Raji (cell line): ENCODE data around the gene DSCAML1.

Source experiments
- POLR2A ChIP-seq: IDR thresholded peaks from 2 replicates; pipeline ENCODE4 v1.6.1; 2011; ENCODE audit warnings: low read depth, low read length, control low read depth; ENCODE audit not compliant: insufficient read depth

The DSCAML1 gene

DNA sequence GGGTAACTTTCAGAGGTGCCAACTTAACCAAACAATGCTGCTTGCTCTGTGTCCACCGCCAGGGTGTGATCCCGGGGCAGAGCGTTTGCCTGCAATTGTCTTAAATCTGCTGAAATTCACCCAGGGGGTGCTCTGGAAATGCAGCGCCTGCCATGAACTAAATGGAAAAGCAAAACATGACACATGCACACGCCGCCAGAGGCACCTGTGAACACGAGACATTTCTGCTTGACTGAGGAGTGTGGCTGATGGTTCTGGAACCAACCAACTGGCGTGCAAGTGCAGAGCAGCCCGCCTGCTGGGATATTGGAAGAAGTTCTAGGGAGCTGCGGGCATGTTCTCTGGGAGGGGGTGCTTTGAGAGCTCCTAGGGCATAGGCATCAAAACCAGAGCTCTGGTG is 30.4 kb downstream of the DSCAML1 start:
- no peak for TF ChIP-seq POLR2A

DNA sequence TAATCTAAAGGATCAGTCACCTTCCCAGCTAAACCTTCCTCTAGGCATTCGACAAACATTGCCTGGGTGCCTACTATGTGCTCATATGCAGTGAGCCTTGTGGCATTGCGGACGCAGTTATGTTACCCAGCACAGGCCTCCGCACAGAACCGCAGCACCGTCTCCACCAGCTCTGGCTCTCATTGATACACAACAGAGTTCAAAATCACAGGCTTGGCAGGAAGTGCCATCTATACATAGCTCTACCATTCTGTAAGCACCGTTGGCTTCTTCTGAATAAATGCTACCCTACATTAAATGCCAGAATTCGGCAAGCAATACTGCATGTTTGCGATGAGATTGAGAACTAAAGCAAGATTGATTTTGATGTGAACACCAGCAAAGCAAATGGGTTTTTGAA is 31.0 kb downstream of the DSCAML1 start:
- no peak for TF ChIP-seq POLR2A

DNA sequence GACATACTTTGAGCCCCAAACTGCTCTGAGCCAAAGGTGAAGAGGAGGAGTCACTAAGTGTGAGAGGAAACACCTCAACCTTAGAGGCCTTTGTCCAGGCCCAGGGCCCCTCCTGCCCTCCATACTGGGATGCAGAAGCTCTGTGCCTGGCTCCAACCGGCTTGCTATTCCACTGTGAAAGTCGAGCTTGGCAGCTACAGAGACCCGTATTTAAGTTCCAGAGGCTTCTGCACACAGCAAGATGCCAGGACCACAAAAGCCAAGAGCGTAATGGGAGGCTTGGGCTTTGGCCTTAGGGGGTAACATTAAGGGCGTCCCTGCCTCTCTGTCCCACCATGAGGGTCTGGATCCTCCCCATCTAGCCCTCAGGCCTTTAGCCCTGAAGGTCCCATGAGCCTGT is 31.9 kb downstream of the DSCAML1 start:
- TF ChIP-seq POLR2A: no peak

DNA sequence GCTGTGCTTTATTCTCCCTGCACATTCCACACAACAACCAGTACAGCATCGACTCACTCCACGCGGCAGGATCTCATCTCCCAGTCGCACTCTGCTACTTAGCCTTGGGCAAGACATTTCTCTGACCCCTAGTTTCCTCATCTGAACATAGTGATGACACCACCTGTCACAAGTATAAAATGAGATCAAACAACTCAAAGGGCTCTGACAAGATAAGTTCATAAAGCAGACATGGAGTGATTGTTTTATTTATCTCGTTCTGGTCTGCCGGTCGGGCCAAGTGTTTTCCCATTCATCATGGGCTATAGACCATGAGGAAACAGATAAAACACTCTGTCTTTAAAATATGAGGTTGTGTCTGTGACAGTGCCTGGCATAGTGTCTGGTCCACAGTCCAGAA is 35.0 kb downstream of the DSCAML1 start:
- no peak for TF ChIP-seq POLR2A

DNA sequence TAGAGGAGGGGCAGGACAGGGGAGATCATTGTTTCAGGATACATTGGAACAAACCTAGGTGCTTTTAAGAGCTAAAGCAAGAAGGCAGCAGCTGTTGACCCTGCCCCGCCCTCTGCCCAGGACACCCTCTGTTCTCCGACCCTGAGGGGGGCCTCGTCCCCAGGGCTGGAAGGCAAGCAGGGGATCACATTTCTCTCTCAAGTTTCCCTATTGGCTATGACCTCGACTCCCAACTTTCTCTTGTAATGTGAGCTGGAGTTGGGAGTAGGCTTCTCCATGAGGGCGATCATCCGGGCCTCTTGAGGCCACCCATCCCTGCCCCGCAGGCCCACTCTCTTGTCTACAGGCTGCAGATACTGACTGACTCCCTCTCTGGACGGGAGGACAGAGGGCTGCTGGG is 37.7 kb downstream of the DSCAML1 start:
- no peak for TF ChIP-seq POLR2A

DNA sequence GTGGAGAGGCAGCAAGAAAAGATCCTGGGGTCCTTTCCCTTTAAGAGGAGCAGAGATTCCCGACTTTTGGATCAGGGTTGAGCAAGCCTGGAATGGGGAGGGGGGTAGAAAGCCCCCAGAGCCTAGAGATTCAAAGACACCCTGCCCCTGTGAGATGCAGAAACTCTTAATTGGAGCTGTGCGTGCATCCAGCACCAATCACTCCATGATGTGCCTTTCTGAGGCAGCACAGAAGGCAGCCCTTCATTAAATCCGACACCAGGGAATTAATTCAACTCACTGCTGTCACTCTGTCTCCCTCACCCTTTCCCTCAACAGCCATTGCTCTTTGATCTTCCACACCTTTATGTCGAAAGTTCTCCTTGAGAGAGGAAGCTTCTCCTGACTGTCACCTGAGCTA is 43.0 kb downstream of the DSCAML1 start:
- TF ChIP-seq POLR2A: no peak

DNA sequence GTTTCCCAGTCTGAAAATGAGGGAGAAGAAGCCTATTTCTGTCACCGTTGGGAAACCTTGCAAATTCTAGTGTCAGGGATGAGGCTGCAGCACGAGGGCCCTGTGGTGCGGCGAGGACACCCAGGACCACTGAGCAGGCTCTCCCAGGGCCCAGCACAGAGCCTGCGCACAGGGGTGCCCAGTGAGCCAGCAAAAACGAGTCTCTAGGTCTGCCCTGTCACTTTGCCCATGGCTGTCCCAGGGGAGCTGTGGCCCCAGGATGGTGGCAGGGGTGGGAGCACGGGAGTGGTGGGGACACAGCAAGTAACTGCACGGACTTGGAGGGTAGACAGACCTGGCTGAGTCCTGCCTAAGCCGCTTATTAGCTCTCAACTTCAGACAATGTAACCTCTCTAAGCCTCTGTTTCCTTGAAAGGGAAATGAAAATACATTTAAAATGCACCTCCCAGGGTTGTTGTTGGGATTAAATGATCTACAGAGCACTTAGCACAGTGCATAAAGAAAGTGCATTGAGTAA is 44.2 kb downstream of the DSCAML1 start:
- no peak for TF ChIP-seq POLR2A

DNA sequence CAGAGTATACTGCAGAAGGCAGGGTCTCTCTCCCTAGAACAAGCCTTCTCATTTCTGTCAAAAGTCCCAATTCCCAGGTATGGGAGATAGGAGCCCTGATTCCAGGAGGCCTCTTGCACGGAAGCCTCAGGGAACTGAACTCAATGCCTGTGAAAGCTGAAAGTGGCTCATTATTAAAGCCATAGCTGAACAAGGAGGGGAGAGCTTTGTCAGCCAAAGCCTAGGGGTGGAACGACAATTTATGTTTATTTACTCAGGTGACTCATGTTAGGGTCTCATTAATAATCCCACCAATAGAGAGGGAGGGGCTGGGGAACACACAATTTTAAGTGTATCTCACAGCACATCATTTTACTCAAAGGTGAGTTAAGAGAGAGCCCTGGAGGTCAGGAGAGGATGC is 44.9 kb downstream of the DSCAML1 start:
- no peak for TF ChIP-seq POLR2A

DNA sequence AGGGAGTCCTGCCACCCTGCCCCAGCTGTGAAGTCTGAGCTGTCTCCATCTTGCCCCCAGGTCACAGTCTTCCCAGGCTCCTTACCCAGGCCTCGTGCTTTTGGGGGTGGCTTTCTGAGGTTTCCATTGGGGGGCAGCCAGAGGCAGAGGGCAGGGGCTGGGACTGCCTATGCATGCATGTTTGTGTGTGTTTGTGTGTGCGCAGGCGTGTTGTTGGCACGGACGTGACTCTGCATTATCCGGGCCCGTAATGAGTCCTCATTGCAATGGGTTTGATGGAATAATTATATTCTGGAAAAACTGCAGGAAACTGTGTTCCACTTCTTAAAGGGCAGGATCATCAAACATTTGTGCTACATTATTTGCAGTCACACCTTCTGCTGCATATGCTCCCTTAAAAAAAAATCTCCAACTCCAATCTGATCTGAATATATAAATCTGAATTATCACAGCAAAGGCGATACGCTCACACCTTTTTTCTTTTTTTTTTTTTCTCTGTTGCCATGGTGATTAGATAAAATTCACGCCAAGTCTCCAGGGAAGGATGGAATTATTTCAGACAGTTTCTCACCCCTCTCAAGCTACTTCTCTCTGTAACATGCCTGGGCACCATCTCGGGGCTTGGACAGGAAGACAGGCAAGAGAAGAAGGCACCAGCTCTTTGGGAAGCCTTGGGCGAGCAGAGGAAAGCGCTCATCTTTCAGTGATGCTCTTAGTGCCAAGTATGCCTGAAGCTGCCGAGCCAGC is 45.9 kb downstream of the DSCAML1 start:
- no peak for TF ChIP-seq POLR2A

DNA sequence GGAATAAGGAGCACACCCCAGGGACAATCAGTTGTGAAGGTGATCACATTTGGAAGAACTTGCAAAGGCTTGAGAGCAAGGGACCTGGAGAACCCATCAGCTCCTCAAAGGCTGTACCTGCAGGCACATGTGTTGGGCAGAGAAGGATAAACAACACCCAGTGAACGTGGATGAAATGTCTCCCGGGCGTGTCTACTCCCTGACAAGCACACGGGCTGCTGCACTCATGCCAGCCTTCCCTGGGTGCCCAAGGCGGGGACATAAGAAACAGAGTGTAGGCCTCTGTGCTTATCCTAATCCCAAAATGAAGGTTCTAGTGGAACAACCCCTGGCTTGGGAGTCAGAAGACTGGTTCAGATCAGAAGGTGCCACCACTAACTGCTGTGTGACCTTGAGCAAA is 46.7 kb downstream of the DSCAML1 start:
- TF ChIP-seq POLR2A: no peak

DNA sequence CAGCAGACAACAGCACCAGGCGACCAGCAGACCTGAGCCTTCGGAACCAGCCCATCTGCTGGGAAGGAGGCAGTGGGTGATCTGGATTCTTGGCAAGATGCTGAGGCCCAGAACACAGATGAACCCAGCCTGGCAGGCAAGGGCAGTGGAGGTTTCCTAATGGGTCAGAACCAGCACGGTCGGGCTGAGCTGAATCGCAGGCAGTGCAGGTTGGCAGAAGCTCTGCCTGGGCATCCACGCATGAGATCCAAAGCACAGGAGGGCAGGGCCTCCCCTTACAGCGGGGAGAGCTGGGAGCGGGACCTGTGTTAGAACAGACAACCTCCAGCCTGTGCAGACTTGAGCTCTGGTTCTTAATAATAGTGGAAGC is 47.5 kb downstream of the DSCAML1 start:
- no peak for TF ChIP-seq POLR2A

DNA sequence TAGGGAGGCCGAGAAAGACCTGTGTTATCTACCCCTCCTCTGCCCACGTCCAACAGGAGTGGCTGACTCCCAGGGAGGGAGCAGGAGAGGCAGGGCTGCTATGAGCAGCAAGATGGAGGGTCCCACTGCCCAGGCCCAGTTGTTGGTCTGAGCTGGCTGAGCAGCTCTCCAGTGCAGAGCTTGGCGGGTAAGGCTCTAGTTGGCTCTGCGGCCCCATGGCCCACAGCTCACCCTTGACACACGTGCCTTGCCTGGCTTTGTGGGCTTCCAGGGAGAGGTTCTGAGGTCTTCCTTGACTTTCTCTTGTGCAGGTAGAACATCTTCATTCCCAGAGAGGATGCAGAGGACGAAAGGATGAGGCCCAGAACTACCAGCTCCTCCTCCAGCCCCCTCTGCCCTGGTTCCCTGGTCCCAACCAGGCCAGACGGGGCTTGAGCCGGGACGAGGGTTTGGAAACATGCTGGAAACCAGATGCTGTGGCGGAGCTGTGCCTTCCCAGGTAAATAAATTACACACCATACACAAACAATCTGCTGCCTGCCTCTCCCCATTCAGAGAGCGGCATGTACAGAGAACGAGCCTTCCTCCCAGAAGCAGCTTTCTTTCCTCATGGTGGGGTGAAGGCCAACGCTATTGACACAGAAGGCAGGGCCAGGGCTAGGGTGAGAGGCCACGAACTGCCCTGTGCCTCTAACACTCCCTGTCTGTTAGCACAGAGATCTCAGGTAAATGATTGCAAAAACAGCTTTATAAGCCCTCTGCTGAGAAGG is 48.1 kb downstream of the DSCAML1 start:
- no peak for TF ChIP-seq POLR2A

DNA sequence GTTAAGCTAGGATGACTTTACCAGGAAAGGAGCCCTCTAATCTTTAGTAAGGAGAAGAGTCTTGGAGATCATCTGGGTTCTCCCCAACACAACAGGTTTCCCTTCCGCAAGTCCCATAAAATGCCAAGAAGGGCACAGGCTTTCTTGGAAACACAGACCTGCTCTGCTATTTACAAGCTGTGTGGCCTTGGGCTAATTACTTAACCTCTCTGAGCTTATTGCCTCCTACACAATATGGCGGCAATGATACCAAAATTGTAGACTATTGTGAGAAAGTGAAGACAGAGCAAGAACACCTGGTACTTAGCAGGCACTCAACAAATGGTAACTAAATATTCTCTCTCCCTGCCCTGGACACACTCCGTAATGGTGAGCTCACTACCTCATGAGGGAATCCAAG is 49.1 kb downstream of the DSCAML1 start:
- TF ChIP-seq POLR2A: no peak

DNA sequence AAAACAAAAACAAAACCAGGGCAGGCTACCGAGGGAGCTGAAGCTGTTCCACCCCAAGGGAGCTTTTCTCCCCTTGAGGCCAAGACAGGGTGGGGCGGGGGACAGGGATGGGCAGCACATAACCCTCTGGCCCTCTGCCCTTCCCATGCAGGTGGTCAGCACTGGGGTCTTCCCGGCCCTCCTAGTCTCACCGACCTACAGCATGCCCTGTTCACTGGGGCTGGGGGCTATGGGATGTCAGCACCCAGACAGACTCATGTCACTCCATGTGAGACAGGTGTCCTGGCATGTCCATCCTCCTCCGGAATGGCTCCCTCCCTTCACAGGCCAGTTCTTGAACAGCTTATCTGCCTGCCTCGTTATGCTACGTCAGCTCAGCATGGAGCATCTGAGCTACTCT is 51.7 kb downstream of the DSCAML1 start:
- TF ChIP-seq POLR2A: no peak

DNA sequence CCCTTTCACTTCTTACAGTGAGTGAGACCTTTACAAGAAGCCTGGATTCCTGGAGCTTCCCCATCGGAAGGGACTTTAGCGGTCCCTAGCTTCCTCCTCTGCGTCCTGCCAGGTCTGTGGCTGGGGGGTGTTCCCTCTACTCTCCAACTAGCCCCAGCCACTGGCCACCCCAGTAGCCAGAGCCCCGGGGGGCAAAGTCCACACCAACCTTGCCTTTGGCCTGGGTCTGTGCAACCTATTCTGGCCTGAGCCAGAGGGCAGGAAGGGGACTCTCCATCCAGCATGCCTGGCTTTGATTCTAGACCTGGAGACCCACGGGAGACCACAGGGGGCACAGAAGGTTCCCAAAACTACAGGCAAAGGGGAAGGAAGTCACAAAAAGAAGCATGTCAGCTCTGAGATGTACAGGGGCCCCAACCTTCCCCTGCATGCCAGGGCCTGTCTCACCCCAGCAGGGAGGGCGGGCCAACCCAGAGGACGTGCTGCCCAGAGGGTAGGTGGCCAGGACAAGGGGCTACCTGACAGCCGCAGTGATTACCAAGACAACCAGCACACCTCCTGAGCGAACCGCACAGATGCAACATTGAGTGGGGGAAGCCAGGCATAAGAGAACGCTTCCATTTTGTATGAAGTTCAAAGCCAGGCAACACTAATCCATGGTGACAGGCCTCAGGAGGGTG is 52.4 kb downstream of the DSCAML1 start:
- TF ChIP-seq POLR2A: no peak
